ENCODE measurements around the gene SGK2. TPM values are rescaled to one million over a fixed set of nuclear protein-coding genes. Genes with fewer than 3 reads are reported as not detected.
A peak's percentile ranks its signal among the peaks of the same experiment; 100 is the strongest.

Gene SGK2
- total RNA-seq, 1 experiment from 2014 or later: 0.06 TPM

DNA sequence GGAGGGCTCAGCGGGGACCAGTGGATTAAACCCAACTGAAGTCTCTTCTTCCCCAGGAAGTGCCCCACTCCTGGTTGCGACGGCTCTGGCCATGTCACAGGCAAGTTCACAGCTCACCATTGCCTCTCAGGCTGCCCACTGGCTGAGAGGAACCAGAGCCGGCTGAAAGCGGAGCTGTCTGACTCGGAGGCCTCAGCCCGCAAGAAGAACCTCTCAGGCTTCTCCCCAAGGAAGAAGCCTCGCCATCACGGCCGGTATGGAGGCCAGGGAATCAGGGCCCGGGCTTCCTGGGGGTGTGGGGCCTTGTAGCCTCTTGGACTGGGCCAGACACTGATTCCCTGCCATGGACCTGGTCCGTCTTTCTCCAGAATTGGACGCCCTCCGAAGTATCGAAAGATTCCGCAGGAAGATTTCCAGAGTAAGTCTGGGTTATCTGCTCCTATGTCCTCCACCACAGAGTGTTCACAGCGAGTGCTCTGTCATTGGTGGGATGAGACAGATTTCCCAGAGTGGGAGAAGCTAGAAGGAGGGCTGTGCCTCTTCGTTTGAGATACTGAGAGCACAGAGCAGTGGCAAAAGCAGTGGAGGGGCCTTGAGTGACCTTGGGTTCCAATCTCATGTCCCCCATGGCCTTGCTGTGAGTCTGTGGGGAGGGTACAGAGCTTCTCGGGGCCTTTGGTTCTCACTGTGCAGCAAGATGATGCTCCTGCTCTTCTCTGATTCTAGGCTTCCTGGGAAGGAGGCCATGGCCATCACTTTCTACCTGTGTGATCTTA is 22.6 kb upstream of the SGK2 start:
- no peak for DNase-seq (ENCODE audit: low read depth)

DNA sequence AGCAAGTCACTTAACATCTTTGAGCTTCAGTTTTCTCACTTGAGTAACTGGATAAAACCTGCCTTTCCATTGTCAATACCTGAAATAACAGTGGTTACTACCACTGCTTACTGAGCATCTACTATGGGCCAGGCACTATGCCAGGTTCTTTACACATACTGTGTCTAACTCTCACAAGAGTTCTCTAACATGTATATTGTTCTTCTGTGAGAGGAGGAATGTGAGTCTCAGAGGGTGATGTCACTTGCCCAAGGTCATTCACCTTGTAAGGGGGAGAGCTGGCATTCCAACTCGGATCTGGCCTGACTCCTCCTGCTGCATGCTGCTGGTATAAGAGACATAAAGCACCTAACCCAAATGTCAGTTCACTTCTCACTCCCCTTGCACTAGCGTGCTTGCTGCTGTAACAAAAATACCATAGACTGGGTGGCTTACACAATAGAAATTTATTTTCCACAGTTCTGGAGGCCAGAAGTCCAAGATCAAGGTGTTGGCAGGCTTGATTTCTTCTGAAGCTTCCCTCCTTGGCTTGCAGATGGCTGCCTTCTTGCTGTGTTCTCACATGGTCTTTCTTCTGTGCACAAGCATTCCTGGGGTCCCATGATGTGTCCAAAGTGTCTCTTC is 21.9 kb upstream of the SGK2 start:
- DNase-seq (ENCODE audit: low read depth): no peak

DNA sequence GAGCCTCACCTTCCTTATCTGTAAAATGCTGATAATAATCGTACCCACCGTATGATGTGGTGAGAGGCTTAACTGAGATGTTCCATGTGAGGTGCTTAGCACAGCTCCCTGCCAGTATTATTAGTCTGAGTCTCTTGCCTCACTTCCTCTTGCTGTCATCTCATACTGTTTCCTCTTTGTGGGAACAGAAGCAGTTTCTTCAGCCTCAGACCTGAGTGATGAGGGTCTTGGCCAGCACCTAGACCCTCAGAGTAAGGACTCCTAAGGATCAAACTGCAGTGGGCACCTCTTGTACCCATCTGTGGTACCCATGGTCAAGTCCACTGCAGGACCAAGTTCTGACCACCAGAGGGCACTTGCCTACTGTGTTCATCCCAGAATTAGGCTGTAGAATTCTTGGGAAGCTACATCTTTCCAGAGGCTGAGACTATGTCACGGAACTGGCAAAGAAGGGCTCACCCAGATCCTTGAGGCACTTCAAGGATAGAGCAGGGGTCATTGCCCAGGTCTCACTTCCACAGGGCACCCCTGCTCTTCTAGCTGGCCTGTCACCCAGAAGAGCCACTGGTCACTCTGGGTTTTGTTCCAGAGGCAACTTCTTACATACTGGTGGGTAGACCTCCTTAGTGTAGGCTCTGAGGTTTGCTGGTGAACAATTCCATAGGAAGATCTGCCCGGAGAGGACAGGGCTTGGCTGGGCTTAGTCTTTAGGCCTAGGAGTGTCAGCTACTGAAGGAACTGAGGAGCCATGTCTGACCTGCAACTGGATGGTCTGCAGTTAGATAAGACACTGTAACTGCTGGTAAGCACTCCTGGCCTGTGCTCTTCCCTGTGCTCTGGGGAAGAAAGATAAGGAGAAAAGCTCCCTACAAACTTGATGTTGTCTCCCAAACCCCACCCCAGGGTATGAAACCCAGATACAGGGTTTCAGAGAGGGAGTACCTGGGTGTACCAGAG is 20.6 kb upstream of the SGK2 start:
- DNase-seq (ENCODE audit: low read depth): peak; percentile 51

DNA sequence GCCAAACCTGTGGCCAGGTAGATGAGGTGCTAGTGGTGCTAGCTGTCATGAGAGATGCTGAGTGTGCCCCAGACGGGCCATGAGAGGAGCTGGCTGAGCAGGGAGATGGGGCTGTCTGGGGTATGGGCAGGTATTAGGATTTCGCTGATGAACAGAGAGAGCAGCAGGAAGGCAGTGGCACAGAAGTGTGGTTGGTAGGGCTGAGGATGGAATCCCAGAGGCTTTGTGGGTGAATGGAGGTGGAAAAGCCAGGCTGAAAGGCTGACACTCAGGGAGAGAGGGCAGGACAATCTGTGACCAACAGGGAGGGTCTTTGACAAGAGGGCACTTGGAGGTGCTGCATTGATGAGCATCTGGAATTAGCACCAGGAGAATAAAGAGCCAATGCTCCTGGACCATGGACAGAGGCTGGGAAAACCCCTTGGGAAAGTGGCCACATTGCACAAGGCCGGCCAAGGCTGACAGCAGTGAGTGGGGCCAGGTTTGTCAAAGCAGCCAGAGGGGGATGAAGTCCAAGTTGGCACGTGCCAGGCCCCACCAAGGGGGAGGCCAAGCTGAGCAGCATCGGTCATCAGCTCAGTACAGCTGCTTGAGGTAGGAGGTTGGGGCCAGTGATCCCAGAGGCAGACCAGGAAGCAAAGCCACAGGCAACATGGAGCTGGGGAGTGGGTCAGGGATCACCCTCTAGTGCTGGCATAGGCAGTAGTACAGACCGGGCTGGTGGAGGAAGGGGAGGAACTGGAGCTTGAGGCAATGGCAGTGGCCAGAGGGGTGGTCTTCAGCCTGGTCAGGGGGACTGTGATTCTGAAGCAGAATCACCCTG is 19.7 kb upstream of the SGK2 start:
- no peak for DNase-seq (ENCODE audit: low read depth)

DNA sequence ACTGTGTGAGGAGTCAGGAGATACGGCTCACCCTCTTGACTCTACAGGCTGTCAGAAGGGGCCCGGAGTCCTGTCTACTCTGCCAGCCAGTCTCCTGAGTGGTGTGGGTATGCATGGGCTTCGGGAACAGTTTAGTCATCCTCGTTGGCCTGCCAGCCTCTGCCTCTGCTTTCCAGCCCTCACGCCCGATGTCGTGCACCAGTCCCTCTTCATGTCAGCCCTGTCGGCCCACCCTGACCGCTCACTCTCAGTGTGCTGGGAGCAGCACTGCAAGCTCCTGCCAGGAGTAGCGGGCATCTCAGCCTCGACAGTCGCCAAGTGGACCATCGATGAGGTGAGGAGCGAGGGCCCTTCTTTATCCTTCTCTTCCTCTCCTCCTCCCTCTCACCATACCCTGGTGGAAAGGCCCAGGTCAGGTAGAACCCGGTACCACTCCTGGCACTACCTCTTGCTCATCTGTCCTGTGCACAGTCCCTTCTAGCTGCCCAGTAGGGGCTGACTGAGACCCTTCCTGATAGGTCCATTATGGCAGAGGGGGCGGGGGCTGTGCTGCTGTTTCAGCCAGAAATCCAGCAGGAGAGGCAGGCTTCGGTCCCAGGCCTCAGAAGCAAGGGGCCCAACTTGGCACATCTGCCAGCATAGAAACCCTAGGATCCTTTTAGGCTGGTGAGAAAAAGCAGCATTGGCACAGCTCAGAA is 18.7 kb upstream of the SGK2 start:
- no peak for DNase-seq (ENCODE audit: low read depth)

DNA sequence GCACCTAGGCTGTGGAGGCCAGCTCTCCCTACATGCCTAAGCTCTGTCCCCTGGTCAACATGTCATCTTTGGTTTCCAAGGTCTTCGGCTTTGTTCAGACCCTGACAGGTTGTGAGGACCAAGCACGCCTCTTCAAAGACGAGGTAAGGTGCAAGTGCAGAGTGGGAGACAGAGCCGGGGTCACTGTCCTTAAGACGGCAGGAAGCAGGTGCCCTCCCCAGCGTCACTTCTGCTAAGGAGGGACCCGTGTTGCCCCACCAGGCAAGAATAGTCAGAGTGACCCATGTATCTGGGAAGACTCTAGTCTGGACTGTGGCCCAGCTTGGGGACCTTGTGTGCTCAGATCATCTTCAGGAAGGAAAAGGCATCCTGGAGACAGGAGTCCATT is 18.2 kb upstream of the SGK2 start:
- DNase-seq (ENCODE audit: low read depth): no peak

DNA sequence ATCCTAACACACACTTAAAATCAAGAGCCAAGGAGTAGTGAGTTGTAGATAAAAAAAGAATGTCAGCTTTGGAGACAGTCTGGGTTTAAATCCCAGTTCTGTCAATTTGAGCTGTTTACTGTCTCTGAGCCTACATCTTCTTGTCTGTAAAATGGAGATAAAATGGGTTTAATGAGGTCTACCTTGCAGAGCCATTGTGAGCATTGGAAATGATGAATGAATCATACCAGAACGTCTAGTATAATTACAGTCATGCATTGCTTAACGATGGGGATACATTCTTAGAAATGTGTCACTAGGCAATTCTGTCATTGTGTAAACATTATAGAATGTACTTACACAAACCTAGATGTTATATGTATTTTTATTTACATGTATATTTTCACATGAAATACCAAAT is 17.6 kb upstream of the SGK2 start:
- no peak for DNase-seq (ENCODE audit: low read depth)

DNA sequence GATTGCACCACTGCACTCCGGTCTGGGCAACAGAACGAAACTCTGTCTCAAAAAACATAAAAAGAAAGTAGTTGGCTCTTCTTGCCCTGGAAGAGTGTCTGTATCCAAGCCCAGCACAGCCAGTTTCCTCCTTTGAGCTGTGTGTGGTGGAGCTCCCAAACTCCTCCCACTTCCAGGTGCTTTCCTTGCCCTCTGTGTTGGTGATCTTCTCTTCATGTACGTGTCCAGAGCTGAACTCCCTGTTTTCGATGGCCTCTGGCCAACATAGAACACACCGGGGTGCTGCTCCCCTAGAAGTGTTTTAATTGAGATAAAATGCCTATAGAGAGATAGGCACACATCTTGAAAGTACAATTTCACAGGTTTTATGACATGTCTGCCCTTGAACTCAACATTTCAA is 16.7 kb upstream of the SGK2 start:
- no peak for DNase-seq (ENCODE audit: low read depth)

DNA sequence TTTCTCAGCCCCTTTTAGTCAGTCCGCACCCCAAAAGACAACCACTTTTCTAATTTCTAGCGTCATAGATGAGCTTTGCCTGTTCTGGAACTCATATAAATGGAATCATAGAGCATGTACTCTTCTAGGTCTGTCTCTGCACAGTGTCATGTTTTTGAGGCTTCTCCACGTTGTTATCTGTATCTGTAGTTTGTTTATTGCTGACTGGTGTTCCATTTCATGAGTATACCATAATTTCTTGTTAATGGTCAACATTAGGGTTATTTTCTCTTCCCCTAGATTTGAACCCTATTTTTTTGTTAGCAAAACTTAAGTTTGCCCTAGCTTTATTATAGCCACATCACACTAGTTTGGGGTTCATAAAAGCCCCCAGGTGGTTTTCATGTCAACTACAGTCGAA is 16.2 kb upstream of the SGK2 start:
- DNase-seq (ENCODE audit: low read depth): no peak

DNA sequence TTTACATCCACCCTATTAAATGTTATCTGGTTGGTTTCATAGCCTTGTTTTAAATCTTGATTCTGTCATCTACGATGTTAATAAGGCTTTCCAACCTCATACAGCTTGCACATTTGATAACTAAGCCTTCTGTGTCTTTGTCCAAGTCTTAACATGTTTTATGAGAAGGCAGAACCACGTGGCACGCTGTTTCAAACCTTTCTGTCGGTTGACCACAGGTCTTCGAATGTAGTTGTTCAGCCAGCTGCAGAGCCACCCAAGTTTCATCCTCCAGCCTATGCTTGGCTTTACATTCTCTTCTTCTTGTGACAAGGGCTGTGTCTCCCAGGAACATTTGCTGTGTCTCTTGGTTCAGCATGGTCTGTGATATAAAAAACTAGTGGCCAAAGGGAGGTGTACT is 15.7 kb upstream of the SGK2 start:
- DNase-seq (ENCODE audit: low read depth): no peak

DNA sequence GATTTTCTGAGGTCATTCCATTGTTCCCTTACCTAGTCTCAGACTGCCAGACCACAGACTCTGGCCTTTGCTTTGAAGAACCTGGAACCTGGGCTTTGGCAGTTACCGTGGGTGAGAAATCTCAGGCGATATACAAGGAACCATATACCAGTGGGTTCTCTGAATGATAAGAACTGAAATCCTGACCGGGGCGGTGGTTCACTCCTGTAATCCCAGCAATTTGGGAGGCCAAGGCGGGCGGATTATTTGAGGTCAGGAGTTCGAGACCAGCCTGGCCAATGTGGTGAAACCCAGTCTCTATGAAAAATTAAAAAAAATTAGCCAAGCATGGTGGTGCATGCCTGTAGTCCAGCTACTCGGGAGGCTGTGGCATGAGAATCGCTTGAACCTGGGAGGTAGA is 14.3 kb upstream of the SGK2 start:
- no peak for DNase-seq (ENCODE audit: low read depth)

DNA sequence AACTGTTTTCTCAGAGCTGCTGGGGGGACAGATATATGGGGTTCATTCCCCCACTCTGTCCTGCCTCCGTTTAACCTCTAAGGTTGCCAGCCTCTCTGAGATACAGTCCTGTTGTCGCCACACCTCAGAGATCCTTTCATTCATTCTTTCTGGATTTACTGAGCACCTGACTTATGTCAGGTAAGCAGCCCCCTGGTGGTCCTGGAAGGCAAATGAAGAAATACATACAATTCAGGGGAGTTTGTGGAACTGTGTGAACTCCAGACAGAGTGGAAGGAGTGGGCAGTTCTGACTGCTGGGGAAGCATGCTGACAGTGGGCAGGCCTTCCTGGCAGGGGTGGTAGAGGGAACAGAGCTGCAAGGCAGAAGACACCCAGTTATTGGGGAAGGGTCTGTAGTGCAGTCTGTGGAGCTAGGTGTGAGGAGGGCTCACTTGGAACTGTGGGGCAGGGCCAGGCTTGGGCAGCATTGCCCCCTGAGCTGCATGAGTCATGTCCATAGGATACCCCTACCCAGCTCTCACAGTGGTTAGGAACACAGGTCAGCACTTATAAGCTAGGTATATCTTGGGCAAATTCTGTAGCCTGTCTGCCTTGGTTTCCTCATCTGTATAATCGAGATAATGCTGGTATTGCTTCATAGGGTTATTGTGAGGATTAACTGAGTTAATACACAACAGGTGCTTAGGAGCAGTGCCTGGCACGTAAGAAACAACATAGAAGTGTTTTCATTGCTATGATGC is 12.8 kb upstream of the SGK2 start:
- no peak for DNase-seq (ENCODE audit: low read depth)

DNA sequence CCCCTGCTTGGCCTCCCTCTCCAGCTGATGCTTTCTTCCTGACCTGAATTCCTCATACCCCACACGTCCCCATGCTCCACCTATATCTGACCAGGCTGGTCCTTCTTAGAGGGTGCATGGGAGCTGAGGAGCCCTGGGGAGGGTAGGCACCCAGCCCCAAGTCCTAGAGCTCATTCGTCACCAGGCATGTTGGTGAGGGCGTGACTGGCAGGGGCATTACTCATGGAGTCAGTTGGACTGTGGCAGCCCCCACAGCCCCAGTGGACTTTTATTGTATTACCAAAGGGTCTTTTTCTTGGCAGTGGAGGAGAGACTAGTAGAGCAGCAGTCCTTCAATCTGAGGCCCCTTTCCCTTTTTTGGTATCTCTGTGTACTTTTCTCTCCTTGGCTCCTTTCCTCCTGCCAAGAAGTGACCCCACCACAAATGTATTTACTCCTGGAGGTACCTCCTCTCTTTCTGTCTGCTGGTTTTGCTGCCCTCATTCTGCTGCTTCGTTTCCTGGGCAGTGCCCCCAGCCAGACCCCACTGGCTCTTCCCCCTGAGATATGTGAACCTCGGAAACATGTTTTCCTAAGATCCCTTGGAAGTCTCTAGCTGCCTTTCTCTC is 10.4 kb upstream of the SGK2 start:
- no peak for DNase-seq (ENCODE audit: low read depth)

DNA sequence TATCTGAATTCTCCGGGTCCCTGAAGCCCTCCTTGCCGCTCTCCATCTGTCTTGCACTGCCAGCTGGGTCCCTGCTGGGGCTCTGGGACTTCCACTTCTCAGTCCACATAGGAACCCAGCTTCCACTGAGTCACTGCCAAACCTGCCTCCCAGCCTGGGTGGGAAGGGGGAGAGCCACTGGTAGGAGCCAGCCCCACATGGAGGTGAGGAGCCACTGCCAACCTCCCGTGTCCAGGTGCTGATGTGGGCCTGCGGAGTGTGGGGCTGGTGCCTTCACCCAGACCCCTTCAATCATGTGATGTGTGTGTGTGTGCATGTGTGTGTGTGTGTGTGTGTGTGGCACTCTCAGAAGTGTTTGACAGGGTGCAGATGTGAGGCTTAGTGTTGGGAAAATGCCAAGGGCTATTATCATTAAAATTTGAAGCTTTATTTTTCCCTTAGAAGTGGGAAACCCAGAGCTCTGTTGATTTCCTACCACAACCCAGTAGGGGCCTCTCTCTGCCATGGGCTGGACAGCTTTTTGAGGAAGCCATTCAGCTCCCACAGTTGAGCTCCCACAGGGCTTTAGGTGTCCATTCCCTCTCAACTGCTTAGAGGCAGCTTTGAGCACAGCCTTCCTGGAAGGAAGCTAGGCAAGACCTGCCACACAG is 9.3 kb upstream of the SGK2 start:
- no peak for DNase-seq (ENCODE audit: low read depth)

DNA sequence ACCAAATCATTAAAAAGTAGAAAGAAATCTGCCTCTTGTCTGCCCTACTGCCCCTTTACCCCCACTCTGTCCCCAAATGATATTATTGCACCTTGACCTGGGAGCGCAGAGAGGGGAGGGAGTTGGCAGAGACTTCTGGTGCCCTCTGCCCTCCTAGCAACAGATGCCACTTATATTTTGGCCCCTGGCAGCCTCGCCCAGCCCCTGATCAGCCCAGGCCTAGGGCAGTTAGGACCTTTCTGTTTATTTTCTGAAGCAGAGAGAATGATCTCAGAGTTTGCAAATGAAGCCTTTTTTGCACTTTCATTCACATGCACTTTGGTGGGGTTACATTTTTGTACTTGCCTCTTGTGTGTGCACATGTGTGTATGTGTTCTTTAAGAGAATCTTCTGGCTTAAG is 8.4 kb upstream of the SGK2 start:
- no peak for DNase-seq (ENCODE audit: low read depth)

DNA sequence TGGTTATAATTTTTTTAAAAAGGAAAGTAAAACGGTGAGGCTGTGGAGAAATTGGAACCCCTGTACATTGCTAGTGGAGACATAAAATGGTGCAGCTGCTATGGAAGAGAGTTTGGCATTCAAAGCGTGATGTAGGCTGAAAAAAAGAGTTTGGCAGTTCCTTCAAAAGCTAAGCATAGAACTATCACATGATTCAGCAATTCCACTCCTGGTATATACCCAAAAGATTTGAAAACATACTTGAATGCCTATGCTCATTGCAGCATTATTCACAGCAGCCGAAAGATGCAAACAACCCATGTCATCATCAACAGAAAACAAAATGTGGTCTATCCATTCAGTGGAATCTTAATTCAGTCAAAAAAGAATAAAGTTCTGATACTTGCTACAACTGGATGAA is 4.5 kb upstream of the SGK2 start:
- no peak for DNase-seq (ENCODE audit: low read depth)

DNA sequence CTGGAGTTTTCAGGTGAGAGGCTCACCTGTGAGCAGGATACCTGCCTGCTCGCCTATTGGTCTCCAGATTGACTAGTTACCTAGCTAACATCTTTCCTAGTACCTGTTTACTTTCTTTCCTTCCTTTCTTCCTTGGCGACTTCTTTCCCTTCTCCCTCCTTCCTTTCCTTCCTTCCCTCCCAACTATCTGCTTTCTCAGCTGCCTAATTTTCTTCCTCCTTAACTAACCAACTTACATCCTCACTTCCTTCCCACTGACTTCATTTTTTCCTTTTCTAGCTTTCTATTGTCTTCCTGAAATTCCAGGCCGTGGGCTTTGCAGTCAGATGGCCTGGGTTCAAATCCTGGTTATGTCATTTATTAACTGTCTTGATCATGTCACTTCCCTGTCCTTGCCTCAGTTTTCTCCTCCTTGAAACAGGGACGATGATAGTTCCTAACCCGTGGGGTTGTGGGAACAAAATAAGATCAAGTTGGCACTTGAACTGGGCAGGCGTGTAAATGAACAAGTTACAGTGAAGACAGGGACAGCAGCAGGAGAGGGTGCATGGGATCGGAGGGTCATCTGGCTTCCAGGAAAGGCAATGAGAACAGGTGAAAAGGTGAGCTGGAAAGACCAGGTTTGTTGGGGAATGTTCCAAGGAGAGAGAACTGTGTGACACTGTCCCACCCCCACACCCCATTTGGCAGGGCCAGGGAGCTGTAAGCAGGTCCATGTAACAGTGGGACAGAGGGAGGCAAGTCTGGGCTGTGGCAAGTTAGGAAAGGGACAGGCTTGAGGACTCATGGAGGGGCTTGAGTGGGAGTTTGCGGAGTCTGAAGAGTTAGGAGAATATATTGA is 540 bp downstream of the SGK2 start:
- DNase-seq (ENCODE audit: low read depth): no peak

DNA sequence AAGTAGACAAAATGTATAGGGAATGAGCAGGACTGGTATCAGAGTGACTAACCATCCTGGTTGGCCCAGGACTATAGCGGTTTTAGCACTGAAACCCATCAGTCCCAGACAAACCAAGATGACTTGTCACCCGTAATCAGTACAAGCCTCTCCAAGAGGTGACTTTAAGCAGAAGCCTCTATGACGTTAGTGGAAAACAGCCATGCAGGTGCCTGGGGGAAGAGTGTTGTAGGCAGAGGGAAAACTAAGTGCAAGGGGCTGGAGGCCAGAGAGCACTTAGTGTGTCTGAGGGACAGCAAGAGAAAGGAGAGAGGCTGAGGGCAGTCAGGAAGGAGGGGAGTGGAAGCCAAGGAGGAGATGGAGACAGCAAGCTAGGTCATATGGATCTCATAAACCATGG is 2.1 kb downstream of the SGK2 start:
- no peak for DNase-seq (ENCODE audit: low read depth)

DNA sequence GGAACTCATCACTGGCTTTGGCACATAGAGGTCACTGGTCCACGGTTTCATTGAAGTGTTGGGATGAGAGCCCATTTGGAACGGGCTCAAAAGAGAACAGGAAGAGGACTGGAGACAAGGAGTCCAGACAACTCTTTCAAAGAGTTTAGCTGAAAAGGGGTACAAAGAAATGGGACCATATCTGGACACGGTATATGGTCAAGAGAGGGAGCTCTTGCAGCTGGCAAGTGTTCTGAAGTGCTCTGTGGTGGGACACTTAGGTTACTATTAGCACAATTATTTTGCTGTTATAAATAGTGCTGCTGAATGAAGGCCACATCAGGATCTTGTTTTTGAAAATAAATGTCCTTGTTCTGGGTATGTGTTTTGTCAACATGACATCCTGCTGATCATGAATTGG is 4.6 kb downstream of the SGK2 start:
- no peak for DNase-seq (ENCODE audit: low read depth)

Data from Daoy (cell line).